ENCODE results near the gene AIF1L. TPM values are rescaled to one million over a fixed set of nuclear protein-coding genes. Genes with fewer than 3 reads are reported as not detected.

AIF1L gene
- total RNA-seq, 1 donor from 2014 or later = not detected

DNA sequence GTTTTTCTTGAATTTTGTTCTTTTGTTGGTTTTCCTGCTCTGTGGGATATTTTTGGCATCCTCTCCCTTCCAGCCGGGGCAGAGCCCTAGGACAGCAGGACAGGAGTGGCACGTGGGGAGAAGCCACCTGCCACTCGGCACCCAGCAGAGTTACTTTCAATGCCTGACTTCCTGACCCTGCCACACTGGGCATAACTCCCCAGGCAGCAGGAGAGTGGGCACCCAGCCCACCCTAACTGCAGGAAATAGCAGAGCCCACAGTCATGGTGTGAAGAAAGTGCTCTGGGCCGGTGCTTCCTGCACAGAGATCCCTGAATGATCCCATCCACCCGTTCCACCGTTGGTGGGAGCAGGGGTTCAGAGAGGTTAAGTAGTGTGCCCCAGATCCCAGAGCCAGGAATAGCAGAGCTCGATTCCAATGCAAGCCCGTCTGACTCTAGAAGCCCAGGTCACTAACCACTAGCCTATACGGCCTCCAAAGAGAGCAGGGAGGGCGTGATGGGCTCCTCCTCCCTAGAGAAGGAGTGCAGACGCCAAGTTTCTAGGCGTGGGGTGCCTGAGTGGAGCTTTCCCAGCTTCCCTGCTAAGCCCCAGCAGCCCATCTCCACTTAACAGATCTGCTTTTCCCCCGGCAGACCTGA, 20.9 kb downstream of the AIF1L start:
- ChIA-PET CTCF (no interaction called here), POLR2A (no interaction called here)
- intact Hi-C loops (cut with micrococcal nuclease) = no loop called here
- no peaks in the 10 kb centered on the region for H3K36me3 Mint-ChIP-seq (ENCODE audit: low read depth)
- H3K4me3 Mint-ChIP-seq = no peak overlapping the region
- no peaks in the 10 kb centered on the region for H3K4me1 Mint-ChIP-seq
- no peak overlapping the region for H3K27ac Mint-ChIP-seq
- ATAC-seq (ENCODE audit: low read depth) = no peak
- H3K27me3 Mint-ChIP-seq = peaks cover 15% of the 10 kb centered on the region
- DNase-seq = no peak
- H3K9me3 Mint-ChIP-seq = no peaks in the 10 kb centered on the region
- TF ChIP-seq, protein P1, sequence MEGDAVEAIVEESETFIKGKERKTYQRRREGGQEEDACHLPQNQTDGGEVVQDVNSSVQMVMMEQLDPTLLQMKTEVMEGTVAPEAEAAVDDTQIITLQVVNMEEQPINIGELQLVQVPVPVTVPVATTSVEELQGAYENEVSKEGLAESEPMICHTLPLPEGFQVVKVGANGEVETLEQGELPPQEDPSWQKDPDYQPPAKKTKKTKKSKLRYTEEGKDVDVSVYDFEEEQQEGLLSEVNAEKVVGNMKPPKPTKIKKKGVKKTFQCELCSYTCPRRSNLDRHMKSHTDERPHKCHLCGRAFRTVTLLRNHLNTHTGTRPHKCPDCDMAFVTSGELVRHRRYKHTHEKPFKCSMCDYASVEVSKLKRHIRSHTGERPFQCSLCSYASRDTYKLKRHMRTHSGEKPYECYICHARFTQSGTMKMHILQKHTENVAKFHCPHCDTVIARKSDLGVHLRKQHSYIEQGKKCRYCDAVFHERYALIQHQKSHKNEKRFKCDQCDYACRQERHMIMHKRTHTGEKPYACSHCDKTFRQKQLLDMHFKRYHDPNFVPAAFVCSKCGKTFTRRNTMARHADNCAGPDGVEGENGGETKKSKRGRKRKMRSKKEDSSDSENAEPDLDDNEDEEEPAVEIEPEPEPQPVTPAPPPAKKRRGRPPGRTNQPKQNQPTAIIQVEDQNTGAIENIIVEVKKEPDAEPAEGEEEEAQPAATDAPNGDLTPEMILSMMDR (IDR thresholded peaks at IDR 0.05) = no peak

DNA sequence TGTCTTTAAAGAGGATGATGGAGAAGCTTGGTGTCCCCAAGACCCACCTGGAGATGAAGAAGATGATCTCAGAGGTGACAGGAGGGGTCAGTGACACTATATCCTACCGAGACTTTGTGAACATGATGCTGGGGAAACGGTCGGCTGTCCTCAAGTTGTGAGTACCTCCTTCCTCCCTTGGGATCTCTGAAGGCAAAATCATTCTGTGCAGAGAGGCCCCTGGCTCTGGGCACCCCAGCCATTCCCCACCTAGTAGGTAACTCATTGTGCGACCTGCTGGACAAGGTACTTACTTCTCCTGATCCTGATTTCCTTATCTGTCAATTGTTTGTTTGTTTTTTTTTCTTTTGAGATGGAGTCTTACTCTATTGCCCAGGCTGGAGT, 21.4 kb downstream of the AIF1L start:
- DNase-seq (no peak), ATAC-seq (ENCODE audit: low read depth) (no peak)
- ChIA-PET POLR2A (no interaction called here), CTCF (no interaction called here)
- H3K27ac Mint-ChIP-seq = no peak overlapping the region
- peaks cover 13% of the 10 kb centered on the region for H3K27me3 Mint-ChIP-seq
- H3K9me3 Mint-ChIP-seq = no peaks in the 10 kb centered on the region
- H3K4me3 Mint-ChIP-seq = no peak overlapping the region
- H3K36me3 Mint-ChIP-seq (ENCODE audit: low read depth) = no peaks in the 10 kb centered on the region
- TF ChIP-seq, protein P1 (IDR thresholded peaks at IDR 0.05) = no peak
- H3K4me1 Mint-ChIP-seq = no peaks in the 10 kb centered on the region
- intact Hi-C loops (cut with micrococcal nuclease) = no loop called here

DNA sequence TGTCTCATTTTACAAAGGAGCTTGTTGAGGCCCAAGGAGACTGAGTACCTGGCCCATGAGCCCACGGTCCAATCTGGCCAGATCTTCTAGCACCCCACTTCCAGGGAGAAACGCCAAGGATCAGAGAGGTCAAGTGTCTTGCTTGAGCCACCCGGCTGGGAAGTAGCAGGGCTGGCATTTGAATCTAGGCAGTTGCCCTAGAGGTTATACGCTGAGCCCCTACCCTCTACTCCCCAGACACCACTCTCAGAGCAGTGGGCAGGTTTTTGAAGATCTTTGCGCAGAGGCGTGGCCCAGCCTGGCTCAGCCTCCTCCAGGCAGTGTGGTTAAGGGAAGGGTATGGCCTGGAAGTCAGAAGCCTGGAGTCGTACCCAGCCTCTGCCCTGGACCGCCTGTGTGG, 23.3 kb downstream of the AIF1L start:
- DNase-seq (no peak), ATAC-seq (ENCODE audit: low read depth) (no peak)
- H3K27me3 Mint-ChIP-seq = peaks cover 7% of the 10 kb centered on the region
- H3K4me1 Mint-ChIP-seq = peaks cover under 1% of the 10 kb centered on the region
- ChIA-PET POLR2A (interaction anchor here (0.7 kb wide), 1 partner anchor 1912 kb away, joined by 4 read pairs; no protein-coding TSS in a partner anchor), CTCF (no interaction called here)
- H3K36me3 Mint-ChIP-seq (ENCODE audit: low read depth) = no peaks in the 10 kb centered on the region
- no peaks in the 10 kb centered on the region for H3K9me3 Mint-ChIP-seq
- intact Hi-C loops (cut with micrococcal nuclease) = no loop called here
- TF ChIP-seq, protein P1 (IDR thresholded peaks at IDR 0.05) = no peak
- H3K27ac Mint-ChIP-seq = no peak overlapping the region
- no peak overlapping the region for H3K4me3 Mint-ChIP-seq

DNA sequence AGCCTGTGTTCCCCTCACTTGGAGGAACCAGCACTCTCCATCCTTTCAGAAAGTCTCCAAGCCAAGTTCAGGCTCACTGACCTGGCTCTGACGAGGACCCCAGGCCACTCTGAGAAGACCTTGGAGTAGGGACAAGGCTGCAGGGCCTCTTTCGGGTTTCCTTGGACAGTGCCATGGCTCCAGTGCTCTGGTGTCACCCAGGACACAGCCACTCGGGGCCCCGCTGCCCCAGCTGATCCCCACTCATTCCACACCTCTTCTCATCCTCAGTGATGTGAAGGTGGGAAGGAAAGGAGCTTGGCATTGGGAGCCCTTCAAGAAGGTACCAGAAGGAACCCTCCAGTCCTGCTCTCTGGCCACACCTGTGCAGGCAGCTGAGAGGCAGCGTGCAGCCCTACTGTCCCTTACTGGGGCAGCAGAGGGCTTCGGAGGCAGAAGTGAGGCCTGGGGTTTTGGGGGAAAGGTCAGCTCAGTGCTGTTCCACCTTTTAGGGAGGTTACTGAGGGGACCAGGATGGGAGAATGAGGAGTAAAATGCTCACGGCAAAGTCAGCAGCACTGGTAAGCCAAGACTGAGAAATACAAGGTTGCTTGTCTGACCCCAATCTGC, 24.4 kb downstream of the AIF1L start:
- TF ChIP-seq, protein P1 (IDR thresholded peaks at IDR 0.05) = no peak
- CTCF ChIA-PET = no interaction called here
- Mint-ChIP-seq H3K36me3 (ENCODE audit: low read depth) (peaks cover 4% of the 10 kb centered on the region), H3K9me3 (no peaks in the 10 kb centered on the region), H3K4me1 (peaks cover 9% of the 10 kb centered on the region), H3K27ac (no peak overlapping the region), H3K27me3 (peaks cover 7% of the 10 kb centered on the region), H3K4me3 (no peak overlapping the region)
- no peak for DNase-seq
- ATAC-seq (ENCODE audit: low read depth) = no peak
- POLR2A ChIA-PET = no interaction called here
- intact Hi-C loops (cut with micrococcal nuclease) = no loop called here

DNA sequence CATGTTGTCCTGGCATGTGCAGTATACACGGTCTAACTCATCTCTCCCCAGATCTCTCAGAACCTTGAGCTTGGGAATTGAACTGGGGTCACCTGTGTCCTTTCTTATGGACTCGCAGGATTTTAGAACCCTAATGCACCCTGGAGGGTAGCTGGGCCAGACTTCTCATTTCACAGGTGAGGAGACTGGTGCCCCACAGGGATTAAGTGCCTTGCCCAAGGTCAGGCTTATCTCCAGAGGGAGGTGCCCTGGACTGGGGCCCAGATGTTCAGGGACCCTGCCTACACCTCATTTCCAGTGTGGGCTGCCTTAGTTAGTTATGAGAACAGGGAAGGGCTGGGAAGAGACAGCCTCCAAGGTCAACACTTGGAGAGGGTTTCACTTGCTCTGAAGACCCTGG, 25.0 kb downstream of the AIF1L start:
- Mint-ChIP-seq H3K36me3 (ENCODE audit: low read depth) (peaks cover 4% of the 10 kb centered on the region), H3K27ac (no peak overlapping the region), H3K4me3 (no peak overlapping the region), H3K4me1 (peaks cover 15% of the 10 kb centered on the region), H3K27me3 (peaks cover 7% of the 10 kb centered on the region), H3K9me3 (no peaks in the 10 kb centered on the region)
- intact Hi-C loops (cut with micrococcal nuclease) = no loop called here
- DNase-seq (no peak), ATAC-seq (ENCODE audit: low read depth) (no peak)
- ChIA-PET POLR2A (no interaction called here), CTCF (no interaction called here)
- TF ChIP-seq, protein P1 (IDR thresholded peaks at IDR 0.05) = no peak

All from activated B cell treated with CpG ODN at 0.5 μM for 24 hours (primary cell).